Measurements from ENCODE around the gene SNX24. TPM values are rescaled to one million over a fixed set of nuclear protein-coding genes. Genes with fewer than 3 reads are reported as not detected.
A peak's percentile ranks its signal among the peaks of the same experiment; 100 is the strongest.

Gene SNX24
- total RNA-seq, 4 donors from 2014 or later = 12.5 to 16.4 (median 13.9) TPM

- no peak for DNase-seq (ENCODE audit: extremely low spot score)
- WGBS = 5% methylated on average over 19 of the region's 27 CpGs
- intact Hi-C loops (cut with DNase I) = loop anchor here (5.0 kb wide), 2 partner anchors 188 to 327 kb away; partner anchors contain the start of gene SNX24
Measured at GRCh38 chr5:123035360-123035917, 190.0 kb downstream of the SNX24 start.

GRCh38 chr5:123035918-123036390 lies 190.5 kb downstream of the SNX24 start:
- H3K9me3 ChIP-seq = no peaks in the 10 kb centered on the region
- H3K4me3 ChIP-seq = peak overlapping the region; percentile 78 to 93 (median 86)
- 0% methylated on average over 7 of the region's 40 CpGs for WGBS
- peaks cover 20 to 31% (median 25%) of the 10 kb centered on the region in 4 donors for H3K4me1 ChIP-seq
- TF ChIP-seq POLR2AphosphoS5 (IDR thresholded peaks at IDR 0.05) = no peak
- no peak for DNase-seq (ENCODE audit: extremely low spot score)
- no peaks in the 10 kb centered on the region for H3K27me3 ChIP-seq
- peak overlapping the region; percentile 87 to 95 (median 93) for H3K27ac ChIP-seq (replicated peaks in 1 of 4)
- intact Hi-C loops (cut with DNase I) = loop anchor here (5.0 kb wide), 2 partner anchors 189 to 326 kb away; partner anchors contain the start of gene SNX24
- H3K36me3 ChIP-seq = no peaks in the 10 kb centered on the region

More at GRCh38 chr5:123035360-123035917, 190.0 kb downstream of the SNX24 start:
- TF ChIP-seq CTCF (IDR thresholded peaks at IDR 0.05) = peak in 1 of 3 experiments; percentile 12
- no peak for TF ChIP-seq POLR2A (IDR thresholded peaks at IDR 0.05; ENCODE audit: low read depth)
- TF ChIP-seq EP300 (IDR thresholded peaks at IDR 0.05) = no peak
- Histone ChIP-seq H3K27me3 (no peaks in the 10 kb centered on the region), H3K27ac (replicated peaks in 1 of 4) (peak overlapping the region; percentile 87 to 95 (median 93)), H3K4me3 (peak overlapping the region; percentile 78 to 93 (median 86)), H3K36me3 (no peaks in the 10 kb centered on the region), H3K9me3 (no peaks in the 10 kb centered on the region), H3K4me1 (peaks cover 20 to 31% (median 25%) of the 10 kb centered on the region in 4 donors)

- intact Hi-C loops (cut with DNase I) = loop anchor here (5.0 kb wide), 2 partner anchors 189 to 326 kb away; partner anchors contain the start of gene SNX24
- no CpG with 5 or more reads among the region's 84 CpGs for WGBS
- DNase-seq (ENCODE audit: extremely low spot score) = peak; percentile 95
Measured at GRCh38 chr5:123036391-123037103, 191.1 kb downstream of the SNX24 start, which contains the start of gene PPIC. PPIC (minus strand) TSS chr5:123036725; CDS start chr5:123036625, 100 bp downstream.

GRCh38 chr5:123037104-123037418 lies 191.6 kb downstream of the SNX24 start:
- DNase-seq (ENCODE audit: extremely low spot score) = no peak
- Histone ChIP-seq H3K36me3 (no peaks in the 10 kb centered on the region), H3K27ac (replicated peaks in 1 of 4) (peak overlapping the region; percentile 87 to 95 (median 93)), H3K9me3 (no peaks in the 10 kb centered on the region), H3K4me1 (peaks cover 20 to 31% (median 24%) of the 10 kb centered on the region in 4 donors), H3K27me3 (no peaks in the 10 kb centered on the region), H3K4me3 (peak overlapping the region; percentile 78 to 93 (median 86))
- 0% methylated on average over 10 of the region's 11 CpGs for WGBS
- TF ChIP-seq CTCF (IDR thresholded peaks at IDR 0.05) (no peak), POLR2A (IDR thresholded peaks at IDR 0.05; ENCODE audit: low read depth) (no peak), EP300 (IDR thresholded peaks at IDR 0.05) (no peak), POLR2AphosphoS5 (IDR thresholded peaks at IDR 0.05) (no peak)
- intact Hi-C loops (cut with DNase I) = loop anchor here (5.0 kb wide), 2 partner anchors 190 to 325 kb away; partner anchors contain the start of gene SNX24

More at GRCh38 chr5:123036391-123037103, 191.1 kb downstream of the SNX24 start, which contains the start of gene PPIC:
- H3K27me3 ChIP-seq = no peaks in the 10 kb centered on the region
- peak within 1 kb of the TSS; percentile 78 to 93 (median 86) for H3K4me3 ChIP-seq
- peaks cover 20 to 31% (median 24%) of the 10 kb centered on the region in 4 donors for H3K4me1 ChIP-seq
- peak; percentile 63 to 83 for TF ChIP-seq POLR2AphosphoS5 (IDR thresholded peaks at IDR 0.05)
- peak; percentile 2 for TF ChIP-seq POLR2A (IDR thresholded peaks at IDR 0.05; ENCODE audit: low read depth)
- TF ChIP-seq EP300 (IDR thresholded peaks at IDR 0.05) = no peak
- TF ChIP-seq CTCF (IDR thresholded peaks at IDR 0.05) = no peak
- H3K36me3 ChIP-seq = no peaks in the 10 kb centered on the region
- H3K9me3 ChIP-seq = no peaks in the 10 kb centered on the region
- peak within 1 kb of the TSS; percentile 87 to 95 (median 93) for H3K27ac ChIP-seq (replicated peaks in 1 of 4)

- intact Hi-C loops (cut with DNase I) = loop anchor here (5.0 kb wide), 2 partner anchors 192 to 323 kb away; partner anchors contain the start of gene SNX24
- H3K27ac ChIP-seq (replicated peaks in 1 of 4) = no peak overlapping the region
Measured at GRCh38 chr5:123039673-123040072, 194.3 kb downstream of the SNX24 start.

More at GRCh38 chr5:123039673-123040072, 194.3 kb downstream of the SNX24 start:
- Histone ChIP-seq H3K36me3 (no peaks in the 10 kb centered on the region), H3K4me3 (no peak overlapping the region), H3K9me3 (no peaks in the 10 kb centered on the region), H3K4me1 (peaks cover 11 to 24% (median 18%) of the 10 kb centered on the region in 4 donors), H3K27me3 (no peaks in the 10 kb centered on the region)
- no peak for DNase-seq (ENCODE audit: extremely low spot score)
- TF ChIP-seq CTCF (IDR thresholded peaks at IDR 0.05) (no peak), EP300 (IDR thresholded peaks at IDR 0.05) (no peak)

Measured in esophagus muscularis mucosa (tissue), 4 donors.